GM12878 (cell line): ENCODE data around the gene B3GALT5. TPM values are rescaled to one million over a fixed set of nuclear protein-coding genes. Genes with fewer than 3 reads are reported as not detected.

Experiments used
- ATAC-seq: fragments of 200-7000 bp; cut with Tn5 transposase; 3 replicates; pipeline ENCODE4 v1.9.1; 2020; ENCODE audit warnings: mild to moderate bottlenecking, moderate library complexity
- BruUV-seq: library from RNA; stranded (reverse); fragments of 400-500 nt; replicated peaks from 2 replicates; lab custom pipeline; 2021; lab: Mats Ljungman, UMichigan
- CTCF ChIA-PET: fragments of 300-600 bp; sonication (Branson Sonifier 250); formaldehyde crosslinking; extraction: SDS; loops from one replicate; lab custom pipeline; 2021; ENCODE audit warnings: inconsistent platforms; lab: Yijun Ruan, JAX
- POLR2A ChIA-PET: fragments of 350-600 bp; formaldehyde crosslinking; extraction: SDS; loops from one replicate; lab custom pipeline; 2021; ENCODE audit warnings: inconsistent platforms; lab: Charles Lee
- RAD21 ChIA-PET: fragments of 300-600 bp; sonication (Branson Sonifier 250); formaldehyde crosslinking; loops from one replicate; lab custom pipeline; 2023; ENCODE audit warnings: antibody characterized with exemption; ENCODE audit not compliant: unreplicated experiment; lab: Charles Lee
- SMC1A ChIA-PET: fragments of 300-600 bp; sonication (Branson Sonifier 250); formaldehyde crosslinking; loops from one replicate; lab custom pipeline; 2023; ENCODE audit not compliant: unreplicated experiment, uncharacterized antibody; lab: Charles Lee
- DNase-seq: peaks from one replicate; pipeline ENCODE4 v3.0.0-alpha.2; 2011; ENCODE audit warnings: low read depth, low spot score
- FAIRE-seq: peaks from 3 replicates; lab custom pipeline; 2011; peaks lifted over from hg19 to GRCh38; lab: Jason Lieb, UNC
- H2AFZ ChIP-seq: 2 replicates; pipeline ENCODE4 v1.6.0; 2011; ENCODE audit warnings: low read depth, low read length, control low read depth; ENCODE audit not compliant: control insufficient read depth
- H3K27ac ChIP-seq: 2 replicates; pipeline ENCODE4 v1.5.1; 2011; ENCODE audit warnings: control low read depth; ENCODE audit not compliant: control insufficient read depth, insufficient read depth
- H3K27me3 ChIP-seq, 2 experiments: replicated peaks in 1 of 2; 2 replicates each; pipeline versions ENCODE4 v1.6.0 to v1.6.1; 2011; ENCODE audit warnings: low read length in 1 of 2; ENCODE audit not compliant: control insufficient read depth in 2 of 2, insufficient read depth in 2 of 2
- H3K36me3 ChIP-seq, 2 experiments: 2 replicates each; pipeline ENCODE4 v1.5.1; 2011; ENCODE audit warnings: low read length in 1 of 2; ENCODE audit not compliant: control insufficient read depth in 2 of 2, insufficient read depth in 2 of 2
- H3K4me1 ChIP-seq: 2 replicates; pipeline ENCODE4 v1.6.1; 2011; ENCODE audit warnings: mild to moderate bottlenecking, low read length, moderate library complexity, mixed read lengths; ENCODE audit not compliant: control insufficient read depth, insufficient read depth
- H3K4me2 ChIP-seq: 2 replicates; pipeline ENCODE4 v1.6.0; 2011; ENCODE audit warnings: control low read depth; ENCODE audit not compliant: control insufficient read depth, insufficient read depth
- H3K4me3 ChIP-seq: fragments of 200-600 bp; sonication (generic); 2 replicates; pipeline ENCODE4 v1.5.1; 2016
- H3K79me2 ChIP-seq: 2 replicates; pipeline ENCODE4 v1.6.0; 2011; ENCODE audit warnings: low read length; ENCODE audit not compliant: control insufficient read depth, insufficient read depth
- H3K9ac ChIP-seq: 2 replicates; pipeline ENCODE4 v1.8.0; 2011; ENCODE audit warnings: low read length, control low read depth, mixed read lengths; ENCODE audit not compliant: control insufficient read depth, insufficient read depth
- H3K9me3 ChIP-seq: replicated peaks from 3 replicates; pipeline ENCODE4 v1.5.1; 2011; ENCODE audit warnings: mild to moderate bottlenecking, low read length; ENCODE audit not compliant: control insufficient read depth, insufficient read depth
- H4K20me1 ChIP-seq: 2 replicates; pipeline ENCODE4 v1.6.0; 2011; ENCODE audit not compliant: control insufficient read depth, insufficient read depth
- CEBPB ChIP-seq, 2 experiments: fragments of 150-350 bp in 1 of 2; IDR thresholded peaks; 2 replicates each; pipeline ENCODE4 v1.6.1; 2012 to 2014; ENCODE audit warnings: low read depth in 2 of 2, low read length in 2 of 2, borderline replicate concordance in 1 of 2, inconsistent platforms in 1 of 2
- CREM ChIP-seq: IDR thresholded peaks from 2 replicates; pipeline ENCODE4 v1.6.1; 2014; ENCODE audit warnings: antibody characterized with exemption, low read depth
- IRF4 ChIP-seq: IDR thresholded peaks from 2 replicates; pipeline ENCODE4 v1.6.1; 2011; ENCODE audit warnings: low read depth, low read length
- MXI1 ChIP-seq: fragments of 150-350 bp; IDR thresholded peaks from 2 replicates; pipeline ENCODE4 v1.6.1; 2011; ENCODE audit warnings: low read depth, mild to moderate bottlenecking, inconsistent platforms, low read length, improper control_type of control experiment
- NR2C2 ChIP-seq: IDR thresholded peaks from 2 replicates; pipeline ENCODE4 v1.6.1; 2011; ENCODE audit warnings: borderline replicate concordance, low read depth; ENCODE audit not compliant: control insufficient read depth, insufficient read length
- PAX8 ChIP-seq: fragments of 450-650 bp; IDR thresholded peaks from 2 replicates; pipeline ENCODE4 v1.6.1; 2017; ENCODE audit warnings: mild to moderate bottlenecking, moderate library complexity
- POU2F2 ChIP-seq: IDR thresholded peaks from 3 replicates; pipeline ENCODE4 v1.6.1; 2011; ENCODE audit warnings: low read depth, mild to moderate bottlenecking, low read length, borderline replicate concordance
- SP1 ChIP-seq: IDR thresholded peaks from one replicate; pipeline ENCODE4 v1.6.1; 2011; ENCODE audit warnings: low read depth, low read length
- STAT1 ChIP-seq: fragments of 450-650 bp; conservative IDR thresholded peaks from 2 replicates; pipeline ENCODE4 v1.6.1; 2014; ENCODE audit warnings: antibody characterized with exemption, mild to moderate bottlenecking
- TAF1 ChIP-seq: IDR thresholded peaks from 2 replicates; pipeline ENCODE4 v1.6.1; 2011; ENCODE audit warnings: mild to moderate bottlenecking, low read depth, low read length, borderline replicate concordance
- TARDBP ChIP-seq: IDR thresholded peaks from 2 replicates; pipeline ENCODE4 v1.6.1; 2016; ENCODE audit warnings: borderline replicate concordance
- TBL1XR1 ChIP-seq: IDR thresholded peaks from 2 replicates; pipeline ENCODE4 v1.6.1; 2012; ENCODE audit warnings: low read depth, low read length, improper control_type of control experiment
- WRNIP1 ChIP-seq: IDR thresholded peaks from 2 replicates; pipeline ENCODE4 v1.6.1; 2011; ENCODE audit warnings: low read depth, low read length, improper control_type of control experiment, borderline replicate concordance
- ZNF207 ChIP-seq: fragments of 450-650 bp; IDR thresholded peaks from 2 replicates; pipeline ENCODE4 v1.6.1; 2014; ENCODE audit warnings: antibody characterized with exemption, mild to moderate bottlenecking, borderline replicate concordance
- WGBS: methylation state at CpG from one replicate; pipeline ENCODE4 v1.1.6; 2016; ENCODE audit warnings: low lambda C conversion rate; ENCODE audit not compliant: insufficient replicate concordance, insufficient coverage; ENCODE audit errors: missing lambda C conversion rate; 5-methylcytosine and 5-hydroxymethylcytosine counted together
- in situ Hi-C: fragments of 300-500 bp; cut with MboI; formaldehyde crosslinking; loops from 9 replicates; pipeline ENCODE4 v1.14.3; 2018; ENCODE audit warnings: mixed read lengths
- intact Hi-C: fragments of 100-400 bp; cut with micrococcal nuclease; formaldehyde crosslinking; loops from one replicate; pipeline ENCODE4 v1.14.2; 2022; ENCODE audit not compliant: unreplicated experiment
- polyA plus RNA-seq, 11 experiments: library from polyadenylated mRNA; depleted of rRNA in 4 of 11; unstranded in 6 of 11; stranded (reverse) in 5 of 11; fragments of >200 nt; fragmentation: Nextera tagmentation in 4 of 11; fragmentation: Illumina TruSeq in 1 of 11; extraction: Ambion mirVana in 4 of 11; extraction: Trizol in 1 of 11; gene quantifications; 1 replicate in 1 of 11; 2 replicates in 10 of 11; pipeline versions ENCODE4 v1.2.1 to v1.2.3, GENCODE V29; 2011 to 2016; ENCODE audit warnings: inconsistent platforms in 2 of 11, missing spikeins in 2 of 11, low read depth in 1 of 11
- total RNA-seq, 4 experiments: library from RNA; depleted of rRNA in 3 of 4; stranded (reverse); fragments of >200 nt in 3 of 4; fragmentation: Illumina TruSeq in 1 of 4; extraction: Trizol in 1 of 4; gene quantifications; 2 replicates each; pipeline versions ENCODE4 v1.2.1 to v1.2.3, GENCODE V29; 2013 to 2021
- TF ChIP-seq, protein P1 (sequence below): fragments of 450-650 bp; IDR thresholded peaks from 2 replicates; pipeline ENCODE4 v1.6.1; 2014; ENCODE audit warnings: mild to moderate bottlenecking
- TF ChIP-seq, protein P2 (sequence below): IDR thresholded peaks from 2 replicates; pipeline ENCODE4 v1.6.1; 2012; ENCODE audit warnings: mild to moderate bottlenecking, low read depth, low read length

Gene B3GALT5
- total and polyA plus RNA-seq, 10 of the 15 experiments (the other 5 are each of a cell fraction or from before 2014, with no cell fraction given), result 0.03 to 0.04 TPM; not detected in 8

DNA sequence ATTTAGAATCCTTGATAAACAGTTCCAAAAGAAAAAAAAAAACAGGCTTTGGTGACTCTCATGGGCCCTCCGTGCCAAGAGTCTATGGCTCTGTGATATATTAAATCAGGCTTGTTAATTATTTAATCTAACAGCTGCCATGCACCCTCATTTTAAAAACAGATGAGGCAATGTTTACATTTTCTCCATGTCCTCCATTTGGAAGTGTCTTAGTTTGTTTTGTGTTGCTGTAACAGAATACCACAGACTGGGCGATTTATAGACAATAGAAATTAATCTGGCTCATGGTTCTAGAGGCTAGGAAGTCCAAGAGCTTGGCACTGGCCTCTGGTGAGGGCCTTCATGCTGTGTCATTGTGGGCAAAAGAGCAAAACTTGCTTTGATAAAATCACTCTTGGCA lies 58.0 kb downstream of the B3GALT5 start:
- Histone ChIP-seq H3K79me2 (no peaks in the 10 kb centered on the region), H3K4me1 (no peaks in the 10 kb centered on the region), H2AFZ (no peak overlapping the region), H3K36me3 (no peaks in the 10 kb centered on the region), H3K27ac (no peak overlapping the region), H3K9me3 (no peaks in the 10 kb centered on the region; the same call in 2 of the 3 replicates), H3K4me3 (no peak overlapping the region), H3K4me2 (no peak overlapping the region), H3K9ac (no peak overlapping the region), H3K27me3 (no peaks in the 10 kb centered on the region), H4K20me1 (no peaks in the 10 kb centered on the region)
- TF ChIP-seq, protein P1, sequence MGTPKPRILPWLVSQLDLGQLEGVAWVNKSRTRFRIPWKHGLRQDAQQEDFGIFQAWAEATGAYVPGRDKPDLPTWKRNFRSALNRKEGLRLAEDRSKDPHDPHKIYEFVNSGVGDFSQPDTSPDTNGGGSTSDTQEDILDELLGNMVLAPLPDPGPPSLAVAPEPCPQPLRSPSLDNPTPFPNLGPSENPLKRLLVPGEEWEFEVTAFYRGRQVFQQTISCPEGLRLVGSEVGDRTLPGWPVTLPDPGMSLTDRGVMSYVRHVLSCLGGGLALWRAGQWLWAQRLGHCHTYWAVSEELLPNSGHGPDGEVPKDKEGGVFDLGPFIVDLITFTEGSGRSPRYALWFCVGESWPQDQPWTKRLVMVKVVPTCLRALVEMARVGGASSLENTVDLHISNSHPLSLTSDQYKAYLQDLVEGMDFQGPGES, result no peak
- no peak for TF ChIP-seq CEBPB (IDR thresholded peaks at IDR 0.05; ENCODE audit: borderline replicate concordance in 1 of 2, low read depth in 2 of 2, low read length in 2 of 2)
- ChIA-PET CTCF (no interaction called here), SMC1A (no interaction called here), POLR2A (no interaction called here), RAD21 (no interaction called here)
- ATAC-seq, result no peak
- WGBS, result 25% methylated on average over 2 of the region's 2 CpGs
- intact Hi-C loops, result no loop called here
- FAIRE-seq, result no peak
- DNase-seq, result no peak
- no TSS peak for BruUV-seq
- in situ Hi-C loops, result no loop called here

DNA sequence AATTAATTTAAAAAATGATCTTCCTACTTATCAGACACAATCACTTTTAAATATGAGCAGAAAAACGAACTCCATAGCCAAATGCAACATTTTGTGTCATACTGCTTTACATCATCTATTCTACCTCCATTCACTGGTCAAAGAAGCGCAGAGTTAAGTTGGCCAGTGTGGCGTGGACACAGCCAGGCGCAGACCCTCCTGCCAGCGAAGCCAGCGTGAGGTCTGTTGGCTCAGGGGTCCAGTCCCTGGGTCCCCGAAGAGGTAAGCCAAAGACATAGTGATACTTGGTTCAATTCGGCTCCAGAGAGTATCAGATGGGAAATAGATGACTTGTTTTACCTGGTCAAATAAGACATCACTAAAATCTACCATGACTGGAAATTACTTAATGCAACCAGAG lies 59.2 kb downstream of the B3GALT5 start:
- H3K9me3 ChIP-seq, result no peaks in the 10 kb centered on the region; the same call in 2 of the 3 replicates
- no peaks in the 10 kb centered on the region for H3K36me3 ChIP-seq
- DNase-seq (no peak), ATAC-seq (no peak), FAIRE-seq (no peak)
- no peak overlapping the region for H3K4me2 ChIP-seq
- RAD21 ChIA-PET, result no interaction called here
- CTCF ChIA-PET, result no interaction called here
- H4K20me1 ChIP-seq, result no peaks in the 10 kb centered on the region
- SMC1A ChIA-PET, result no interaction called here
- intact Hi-C loops (no loop called here), in situ Hi-C loops (no loop called here)
- H3K9ac ChIP-seq, result no peak overlapping the region
- TF ChIP-seq TAF1, result no peak
- TF ChIP-seq, protein P2, sequence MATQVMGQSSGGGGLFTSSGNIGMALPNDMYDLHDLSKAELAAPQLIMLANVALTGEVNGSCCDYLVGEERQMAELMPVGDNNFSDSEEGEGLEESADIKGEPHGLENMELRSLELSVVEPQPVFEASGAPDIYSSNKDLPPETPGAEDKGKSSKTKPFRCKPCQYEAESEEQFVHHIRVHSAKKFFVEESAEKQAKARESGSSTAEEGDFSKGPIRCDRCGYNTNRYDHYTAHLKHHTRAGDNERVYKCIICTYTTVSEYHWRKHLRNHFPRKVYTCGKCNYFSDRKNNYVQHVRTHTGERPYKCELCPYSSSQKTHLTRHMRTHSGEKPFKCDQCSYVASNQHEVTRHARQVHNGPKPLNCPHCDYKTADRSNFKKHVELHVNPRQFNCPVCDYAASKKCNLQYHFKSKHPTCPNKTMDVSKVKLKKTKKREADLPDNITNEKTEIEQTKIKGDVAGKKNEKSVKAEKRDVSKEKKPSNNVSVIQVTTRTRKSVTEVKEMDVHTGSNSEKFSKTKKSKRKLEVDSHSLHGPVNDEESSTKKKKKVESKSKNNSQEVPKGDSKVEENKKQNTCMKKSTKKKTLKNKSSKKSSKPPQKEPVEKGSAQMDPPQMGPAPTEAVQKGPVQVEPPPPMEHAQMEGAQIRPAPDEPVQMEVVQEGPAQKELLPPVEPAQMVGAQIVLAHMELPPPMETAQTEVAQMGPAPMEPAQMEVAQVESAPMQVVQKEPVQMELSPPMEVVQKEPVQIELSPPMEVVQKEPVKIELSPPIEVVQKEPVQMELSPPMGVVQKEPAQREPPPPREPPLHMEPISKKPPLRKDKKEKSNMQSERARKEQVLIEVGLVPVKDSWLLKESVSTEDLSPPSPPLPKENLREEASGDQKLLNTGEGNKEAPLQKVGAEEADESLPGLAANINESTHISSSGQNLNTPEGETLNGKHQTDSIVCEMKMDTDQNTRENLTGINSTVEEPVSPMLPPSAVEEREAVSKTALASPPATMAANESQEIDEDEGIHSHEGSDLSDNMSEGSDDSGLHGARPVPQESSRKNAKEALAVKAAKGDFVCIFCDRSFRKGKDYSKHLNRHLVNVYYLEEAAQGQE, result no peak
- TF ChIP-seq STAT1, result no peak
- TF ChIP-seq MXI1, result no peak
- no peak for TF ChIP-seq SP1
- TF ChIP-seq TARDBP, result no peak
- TF ChIP-seq NR2C2, result no peak
- TF ChIP-seq WRNIP1, result no peak
- no peak for TF ChIP-seq CREM
- TF ChIP-seq POU2F2, result no peak
- TF ChIP-seq TBL1XR1, result no peak
- no peak for TF ChIP-seq ZNF207
- no peak for TF ChIP-seq IRF4
- TF ChIP-seq PAX8, result no peak
- H3K27ac ChIP-seq, result no peak overlapping the region
- H3K4me1 ChIP-seq, result no peaks in the 10 kb centered on the region
- no peak overlapping the region for H3K4me3 ChIP-seq
- no TSS peak for BruUV-seq
- 32% methylated on average over 8 of the region's 8 CpGs for WGBS
- no peaks in the 10 kb centered on the region for H3K27me3 ChIP-seq
- POLR2A ChIA-PET, result no interaction called here
- H2AFZ ChIP-seq, result no peak overlapping the region
- H3K79me2 ChIP-seq, result no peaks in the 10 kb centered on the region
